HG02938 (cell line): ENCODE data around the gene PLBD2.

ENCODE experiments used
- ATAC-seq: cut with Tn5 transposase; IDR thresholded peaks from one replicate; pipeline ENCODE4 v1.9.1; 2021; ENCODE audit warnings: mild to moderate bottlenecking, moderate library complexity; ENCODE audit not compliant: unreplicated experiment

The PLBD2 gene

DNA sequence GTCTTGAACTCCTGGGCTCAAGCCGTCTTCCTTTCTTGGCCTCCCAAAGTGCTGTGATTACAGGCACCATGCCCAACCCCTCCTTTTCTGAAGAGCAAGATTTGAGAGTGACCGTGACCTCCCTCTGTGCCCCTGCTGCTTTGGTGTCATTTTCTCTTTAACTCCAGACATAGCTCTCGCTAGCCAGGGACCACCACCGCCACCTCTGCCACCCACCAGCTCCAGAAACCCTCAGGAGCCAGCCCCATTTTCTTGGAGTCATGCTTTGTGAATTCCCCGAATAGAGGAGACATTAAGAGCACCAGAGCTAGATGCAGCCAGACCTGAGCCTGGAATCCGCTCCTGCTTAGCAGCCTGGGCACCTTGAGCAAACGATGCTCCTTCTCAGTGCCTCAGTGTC lies 81.9 kb downstream of the PLBD2 start:
- ATAC-seq: no peak
